WTC11 (cell line): ENCODE results near the gene DNAH1. TPM values are rescaled to one million over a fixed set of nuclear protein-coding genes. Genes with fewer than 3 reads are reported as not detected.

Experiments
- ATAC-seq: fragments of 200-7000 bp; cut with Tn5 transposase; 2 replicates; pipeline ENCODE4 v1.10.0; 2021; ENCODE audit warnings: mild to moderate bottlenecking, moderate library complexity
- CTCF ChIA-PET: fragments of 300-600 bp; sonication (Branson Sonifier 250); formaldehyde crosslinking; loops from one replicate; lab custom pipeline; 2021; ENCODE audit warnings: antibody characterized with exemption; lab: Charles Lee
- POLR2A ChIA-PET: fragments of 350-600 bp; sonication (Branson Sonifier 250); formaldehyde crosslinking; loops from one replicate; lab custom pipeline; 2021; ENCODE audit warnings: antibody characterized with exemption; lab: Charles Lee
- DNase-seq: peaks from one replicate; pipeline ENCODE4 v3.0.0; 2021; ENCODE audit warnings: low spot score
- H3K27ac Mint-ChIP-seq: 2 replicates; pipeline ENCODE4 v1.8.0; 2021; ENCODE audit warnings: mixed read lengths
- H3K27me3 Mint-ChIP-seq: 2 replicates; pipeline ENCODE4 v1.8.0; 2021; ENCODE audit warnings: low read depth, mild to moderate bottlenecking, moderate library complexity, mixed read lengths
- H3K36me3 Mint-ChIP-seq: 2 replicates; pipeline ENCODE4 v1.8.0; 2021; ENCODE audit warnings: mixed read lengths
- H3K4me1 Mint-ChIP-seq: 2 replicates; pipeline ENCODE4 v1.8.0; 2022; ENCODE audit warnings: mixed read lengths
- H3K4me3 Mint-ChIP-seq: 2 replicates; pipeline ENCODE4 v1.8.0; 2021; ENCODE audit warnings: mild to moderate bottlenecking, moderate library complexity, mixed read lengths
- H3K9me3 Mint-ChIP-seq: 2 replicates; pipeline ENCODE4 v1.8.0; 2021; ENCODE audit warnings: mixed read lengths
- CDX4 ChIP-seq: fragments of 250-450 bp; sonication (Bioruptor Pico); IDR thresholded peaks from 2 replicates; pipeline ENCODE4 v1.9.0; 2021; ENCODE audit warnings: moderate library complexity, mild to moderate bottlenecking, inconsistent platforms, borderline replicate concordance
- CREM ChIP-seq: sonication (generic); formaldehyde crosslinking; IDR thresholded peaks from 2 replicates; pipeline ENCODE4 v1.8.1; 2022; ENCODE audit warnings: mild to moderate bottlenecking, missing genetic modification reagents, moderate library complexity
- EMX1 ChIP-seq: fragments of 250-450 bp; sonication (Bioruptor Pico); IDR thresholded peaks from 2 replicates; pipeline ENCODE4 v1.8.0; 2021; ENCODE audit warnings: mild to moderate bottlenecking
- ERG ChIP-seq: fragments of 250-450 bp; sonication (Bioruptor Pico); IDR thresholded peaks from 2 replicates; pipeline ENCODE4 v1.8.0; 2021; ENCODE audit warnings: mild to moderate bottlenecking
- FOXP1 ChIP-seq: sonication (generic); formaldehyde crosslinking; IDR thresholded peaks from 2 replicates; pipeline ENCODE4 v1.8.0; 2022; ENCODE audit warnings: missing genetic modification reagents, mild to moderate bottlenecking, moderate library complexity, borderline replicate concordance
- MXD4 ChIP-seq: fragments of 250-450 bp; sonication (Bioruptor Pico); IDR thresholded peaks from 2 replicates; pipeline ENCODE4 v1.8.0; 2021; ENCODE audit warnings: mild to moderate bottlenecking, moderate library complexity, borderline replicate concordance
- NFYB ChIP-seq: sonication (generic); formaldehyde crosslinking; conservative IDR thresholded peaks from 2 replicates; pipeline ENCODE4 v1.8.0; 2022; ENCODE audit warnings: low read depth, missing genetic modification reagents
- NR1H2 ChIP-seq: sonication (generic); formaldehyde crosslinking; IDR thresholded peaks from 2 replicates; pipeline ENCODE4 v1.9.0; 2021; ENCODE audit warnings: mild to moderate bottlenecking, moderate library complexity, missing genetic modification reagents
- NR3C1 ChIP-seq: sonication (generic); formaldehyde crosslinking; conservative IDR thresholded peaks from 2 replicates; pipeline ENCODE4 v1.8.1; 2023; ENCODE audit warnings: low read depth, mild to moderate bottlenecking, missing genetic modification reagents
- SMAD4 ChIP-seq: sonication (generic); formaldehyde crosslinking; IDR thresholded peaks from 2 replicates; pipeline ENCODE4 v1.8.0; 2022; ENCODE audit warnings: mild to moderate bottlenecking, missing genetic modification reagents
- STAT6 ChIP-seq: sonication (generic); formaldehyde crosslinking; conservative IDR thresholded peaks from 2 replicates; pipeline ENCODE4 v1.8.1; 2023; ENCODE audit warnings: mild to moderate bottlenecking, low read depth, missing genetic modification reagents, moderate library complexity
- USF1 ChIP-seq: sonication (generic); formaldehyde crosslinking; IDR thresholded peaks from 2 replicates; pipeline ENCODE4 v1.8.0; 2022; ENCODE audit warnings: mild to moderate bottlenecking, missing genetic modification reagents
- ZNF512 ChIP-seq: sonication (generic); formaldehyde crosslinking; IDR thresholded peaks from 2 replicates; pipeline ENCODE4 v1.8.1; 2022; ENCODE audit warnings: missing genetic modification reagents, borderline replicate concordance
- total RNA-seq: library from RNA; stranded (reverse); gene quantifications from 3 replicates; pipeline ENCODE4 v1.2.3, GENCODE V29; 2021
- TF ChIP-seq, protein P1 (sequence below): sonication (generic); formaldehyde crosslinking; IDR thresholded peaks from 2 replicates; pipeline ENCODE4 v1.8.0; 2023; ENCODE audit warnings: mild to moderate bottlenecking, missing genetic modification reagents
- TF ChIP-seq, protein P2 (sequence below): sonication (generic); formaldehyde crosslinking; IDR thresholded peaks from 2 replicates; pipeline ENCODE4 v1.8.0; 2023; ENCODE audit warnings: missing genetic modification reagents, mild to moderate bottlenecking, borderline replicate concordance

Gene DNAH1
- total RNA-seq, 1 experiment from 2014 or later = 1.5 TPM

DNA sequence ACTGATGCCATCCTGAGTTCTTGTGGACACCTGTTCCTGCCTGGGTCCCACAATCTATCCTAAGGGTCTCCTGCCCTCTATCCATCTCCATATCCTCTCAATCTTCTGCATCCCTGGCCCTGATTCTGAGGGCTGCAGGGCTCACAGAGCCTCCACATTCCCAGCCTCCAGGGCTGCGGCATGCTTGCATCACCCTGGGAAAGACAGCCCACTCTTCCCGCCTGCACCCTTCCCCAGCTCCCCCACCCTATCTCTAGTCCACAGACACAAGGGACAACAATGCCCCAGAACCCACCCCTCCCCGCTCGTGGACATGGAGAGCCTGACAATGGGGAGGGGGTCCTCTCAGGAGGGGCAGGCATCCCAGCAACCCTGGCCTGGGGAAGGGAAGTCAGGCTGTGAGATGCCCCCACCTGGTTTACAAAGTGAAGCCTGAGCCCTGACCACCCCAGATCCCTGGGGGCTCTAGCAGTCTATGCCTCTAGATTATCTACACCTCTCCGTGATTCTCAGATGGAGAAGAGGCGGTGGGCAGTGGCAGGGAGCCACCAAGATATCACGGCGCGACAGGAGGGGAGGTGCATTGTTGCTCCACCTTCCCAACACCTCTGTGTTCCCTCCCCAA, 118.5 kb downstream of the DNAH1 start (continued):
- TF ChIP-seq ERG (CRISPR knock-in tag) = no peak
- TF ChIP-seq, all 79 proteins: peak for 0

- DNase-seq (no peak), ATAC-seq (no peak)
- Mint-ChIP-seq H3K27me3 (no peaks in the 10 kb centered on the region), H3K27ac (no peak overlapping the region; the same call in 1 of the 2 replicates), H3K4me1 (peaks cover 8% of the 10 kb centered on the region; the same call in 1 of the 2 replicates), H3K36me3 (no peaks in the 10 kb centered on the region), H3K9me3 (no peaks in the 10 kb centered on the region), H3K4me3 (no peak overlapping the region)
- ChIA-PET POLR2A (no interaction called here), CTCF (interaction anchor here (0.5 to 1.9 kb wide), 4 partner anchors 10 to 215 kb away, joined by 5 to 7 read pairs (median 6); no protein-coding TSS in a partner anchor)
- TF ChIP-seq NR1H2 (CRISPR knock-in tag) (no peak), FOXP1 (CRISPR knock-in tag) (no peak), ZNF512 (no peak), STAT6 (CRISPR knock-in tag) (no peak), NFYB (CRISPR knock-in tag) (no peak), USF1 (CRISPR knock-in tag) (no peak), EMX1 (CRISPR knock-in tag) (no peak), MXD4 (no peak), CDX4 (CRISPR knock-in tag) (no peak), SMAD4 (CRISPR knock-in tag) (no peak), CREM (no peak), NR3C1 (CRISPR knock-in tag) (no peak)
- TF ChIP-seq, protein P1, sequence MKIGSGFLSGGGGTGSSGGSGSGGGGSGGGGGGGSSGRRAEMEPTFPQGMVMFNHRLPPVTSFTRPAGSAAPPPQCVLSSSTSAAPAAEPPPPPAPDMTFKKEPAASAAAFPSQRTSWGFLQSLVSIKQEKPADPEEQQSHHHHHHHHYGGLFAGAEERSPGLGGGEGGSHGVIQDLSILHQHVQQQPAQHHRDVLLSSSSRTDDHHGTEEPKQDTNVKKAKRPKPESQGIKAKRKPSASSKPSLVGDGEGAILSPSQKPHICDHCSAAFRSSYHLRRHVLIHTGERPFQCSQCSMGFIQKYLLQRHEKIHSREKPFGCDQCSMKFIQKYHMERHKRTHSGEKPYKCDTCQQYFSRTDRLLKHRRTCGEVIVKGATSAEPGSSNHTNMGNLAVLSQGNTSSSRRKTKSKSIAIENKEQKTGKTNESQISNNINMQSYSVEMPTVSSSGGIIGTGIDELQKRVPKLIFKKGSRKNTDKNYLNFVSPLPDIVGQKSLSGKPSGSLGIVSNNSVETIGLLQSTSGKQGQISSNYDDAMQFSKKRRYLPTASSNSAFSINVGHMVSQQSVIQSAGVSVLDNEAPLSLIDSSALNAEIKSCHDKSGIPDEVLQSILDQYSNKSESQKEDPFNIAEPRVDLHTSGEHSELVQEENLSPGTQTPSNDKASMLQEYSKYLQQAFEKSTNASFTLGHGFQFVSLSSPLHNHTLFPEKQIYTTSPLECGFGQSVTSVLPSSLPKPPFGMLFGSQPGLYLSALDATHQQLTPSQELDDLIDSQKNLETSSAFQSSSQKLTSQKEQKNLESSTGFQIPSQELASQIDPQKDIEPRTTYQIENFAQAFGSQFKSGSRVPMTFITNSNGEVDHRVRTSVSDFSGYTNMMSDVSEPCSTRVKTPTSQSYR (CRISPR knock-in tag) = no peak
- TF ChIP-seq, protein P2, sequence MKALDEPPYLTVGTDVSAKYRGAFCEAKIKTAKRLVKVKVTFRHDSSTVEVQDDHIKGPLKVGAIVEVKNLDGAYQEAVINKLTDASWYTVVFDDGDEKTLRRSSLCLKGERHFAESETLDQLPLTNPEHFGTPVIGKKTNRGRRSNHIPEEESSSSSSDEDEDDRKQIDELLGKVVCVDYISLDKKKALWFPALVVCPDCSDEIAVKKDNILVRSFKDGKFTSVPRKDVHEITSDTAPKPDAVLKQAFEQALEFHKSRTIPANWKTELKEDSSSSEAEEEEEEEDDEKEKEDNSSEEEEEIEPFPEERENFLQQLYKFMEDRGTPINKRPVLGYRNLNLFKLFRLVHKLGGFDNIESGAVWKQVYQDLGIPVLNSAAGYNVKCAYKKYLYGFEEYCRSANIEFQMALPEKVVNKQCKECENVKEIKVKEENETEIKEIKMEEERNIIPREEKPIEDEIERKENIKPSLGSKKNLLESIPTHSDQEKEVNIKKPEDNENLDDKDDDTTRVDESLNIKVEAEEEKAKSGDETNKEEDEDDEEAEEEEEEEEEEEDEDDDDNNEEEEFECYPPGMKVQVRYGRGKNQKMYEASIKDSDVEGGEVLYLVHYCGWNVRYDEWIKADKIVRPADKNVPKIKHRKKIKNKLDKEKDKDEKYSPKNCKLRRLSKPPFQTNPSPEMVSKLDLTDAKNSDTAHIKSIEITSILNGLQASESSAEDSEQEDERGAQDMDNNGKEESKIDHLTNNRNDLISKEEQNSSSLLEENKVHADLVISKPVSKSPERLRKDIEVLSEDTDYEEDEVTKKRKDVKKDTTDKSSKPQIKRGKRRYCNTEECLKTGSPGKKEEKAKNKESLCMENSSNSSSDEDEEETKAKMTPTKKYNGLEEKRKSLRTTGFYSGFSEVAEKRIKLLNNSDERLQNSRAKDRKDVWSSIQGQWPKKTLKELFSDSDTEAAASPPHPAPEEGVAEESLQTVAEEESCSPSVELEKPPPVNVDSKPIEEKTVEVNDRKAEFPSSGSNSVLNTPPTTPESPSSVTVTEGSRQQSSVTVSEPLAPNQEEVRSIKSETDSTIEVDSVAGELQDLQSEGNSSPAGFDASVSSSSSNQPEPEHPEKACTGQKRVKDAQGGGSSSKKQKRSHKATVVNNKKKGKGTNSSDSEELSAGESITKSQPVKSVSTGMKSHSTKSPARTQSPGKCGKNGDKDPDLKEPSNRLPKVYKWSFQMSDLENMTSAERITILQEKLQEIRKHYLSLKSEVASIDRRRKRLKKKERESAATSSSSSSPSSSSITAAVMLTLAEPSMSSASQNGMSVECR (CRISPR knock-in tag) = no peak
Measured at GRCh38 chr3:52435246-52436101, 119.4 kb downstream of the DNAH1 start.
